ENCODE measurements around the gene DHX30.

DHX30 gene

DNA sequence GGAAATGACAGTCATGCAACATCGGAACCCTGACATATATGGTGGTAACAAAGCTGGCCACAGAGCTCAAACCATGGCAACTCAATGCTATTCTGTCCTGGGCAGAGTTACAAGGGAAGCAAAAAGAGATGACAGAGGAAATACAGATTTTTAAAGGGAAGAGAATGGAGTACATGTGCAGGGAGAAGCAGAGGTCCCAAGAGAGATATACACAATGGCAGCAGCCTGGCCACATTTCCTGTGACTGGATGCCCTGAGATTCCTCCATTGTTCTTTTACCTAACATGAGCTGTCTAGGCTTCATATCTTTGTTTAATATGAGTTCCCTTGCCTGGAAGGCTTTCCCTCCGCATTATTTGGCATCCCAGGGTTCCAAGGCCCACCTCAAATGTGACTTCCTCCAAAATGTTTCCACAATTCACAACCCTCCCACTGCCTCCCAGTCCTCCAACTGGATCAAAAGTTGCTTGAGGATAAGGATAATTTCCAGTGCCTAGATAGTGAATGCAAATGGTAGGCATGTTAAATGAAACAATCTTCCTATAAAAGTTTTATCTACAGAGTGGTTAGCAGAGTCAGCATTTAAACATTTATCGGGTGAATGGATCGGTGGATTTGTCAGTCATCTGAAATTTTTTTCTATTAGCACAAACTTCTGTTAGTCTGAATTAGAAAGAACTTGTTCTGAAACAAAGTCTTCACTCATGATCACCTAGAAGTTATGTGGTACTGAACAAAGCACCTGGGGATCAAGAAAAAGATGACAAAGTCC lies 86.2 kb downstream of the DHX30 start:
- Histone ChIP-seq H3K36me3 (ENCODE audit: insufficient read depth, insufficient read length, low read length) (peaks cover 62% of the 10 kb centered on the region), H3K27me3 (ENCODE audit: insufficient read depth, insufficient read length) (no peaks in the 10 kb centered on the region), H3K4me1 (ENCODE audit: insufficient read depth, insufficient read length) (peaks cover 15% of the 10 kb centered on the region), H3K4me3 (ENCODE audit: insufficient read length, low read depth) (no peak overlapping the region), H3K9ac (ENCODE audit: insufficient read length, low read depth) (no peak overlapping the region), H3K9me3 (ENCODE audit: insufficient read depth, low read length) (peaks cover 8% of the 10 kb centered on the region; the same call in 1 of the 2 replicates)
- TF ChIP-seq ZNF274 (IDR thresholded peaks at IDR 0.05; ENCODE audit: low read depth, low read length): no peak
- no peak for TF ChIP-seq YY1 (IDR thresholded peaks at IDR 0.05; ENCODE audit: insufficient read depth, insufficient read length)
- TF ChIP-seq SUZ12 (IDR thresholded peaks at IDR 0.05; ENCODE audit: extremely low read depth, insufficient read depth, insufficient read length): no peak
- DNase-seq (ENCODE audit: low read depth, low spot score): no peak

DNA sequence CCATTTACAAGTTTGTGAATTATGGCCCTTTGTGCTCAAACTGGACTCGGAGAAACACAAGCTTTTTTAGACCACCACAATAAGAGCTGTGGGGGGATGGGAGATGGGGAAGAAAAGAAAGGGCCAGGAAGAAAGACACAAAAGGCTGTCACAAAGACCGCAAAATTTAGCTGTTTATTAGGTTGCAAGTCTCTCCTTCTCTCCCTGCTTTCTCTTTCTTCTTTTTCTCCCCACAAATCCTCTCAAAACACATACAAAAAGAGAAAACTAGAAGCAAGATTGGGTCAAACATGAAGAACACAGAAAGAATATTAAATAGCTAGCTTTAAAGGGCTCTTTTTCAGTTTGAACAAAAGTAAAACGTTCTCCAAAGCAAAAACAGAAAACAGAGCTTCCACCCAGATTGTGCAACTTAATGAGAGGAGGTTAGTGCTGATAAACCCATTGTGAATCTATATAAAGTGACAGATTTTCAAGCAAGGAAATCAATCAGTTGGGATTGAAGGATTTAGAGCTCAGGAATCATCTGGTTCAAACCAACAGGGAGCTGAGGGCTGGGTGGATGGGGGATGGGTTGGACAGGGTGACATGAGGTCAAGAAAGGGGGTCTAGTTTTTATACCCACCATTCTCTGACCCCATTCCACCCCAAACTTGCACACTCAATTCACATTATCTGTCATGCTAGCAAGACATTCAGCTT lies 87.3 kb downstream of the DHX30 start:
- no peak overlapping the region for H3K4me3 ChIP-seq (ENCODE audit: insufficient read length, low read depth)
- no peak for DNase-seq (ENCODE audit: low read depth, low spot score)
- peak overlapping the region; percentile 22 for H3K9ac ChIP-seq (ENCODE audit: insufficient read length, low read depth)
- H3K36me3 ChIP-seq (ENCODE audit: insufficient read depth, insufficient read length, low read length): peaks cover 57% of the 10 kb centered on the region
- H3K27me3 ChIP-seq (ENCODE audit: insufficient read depth, insufficient read length): no peaks in the 10 kb centered on the region
- peaks cover 8% of the 10 kb centered on the region; the same call in 1 of the 2 replicates for H3K9me3 ChIP-seq (ENCODE audit: insufficient read depth, low read length)
- TF ChIP-seq ZNF274 (IDR thresholded peaks at IDR 0.05; ENCODE audit: low read depth, low read length): no peak
- no peak for TF ChIP-seq SUZ12 (IDR thresholded peaks at IDR 0.05; ENCODE audit: extremely low read depth, insufficient read depth, insufficient read length)
- no peak for TF ChIP-seq YY1 (IDR thresholded peaks at IDR 0.05; ENCODE audit: insufficient read depth, insufficient read length)
- H3K4me1 ChIP-seq (ENCODE audit: insufficient read depth, insufficient read length): peaks cover 15% of the 10 kb centered on the region

DNA sequence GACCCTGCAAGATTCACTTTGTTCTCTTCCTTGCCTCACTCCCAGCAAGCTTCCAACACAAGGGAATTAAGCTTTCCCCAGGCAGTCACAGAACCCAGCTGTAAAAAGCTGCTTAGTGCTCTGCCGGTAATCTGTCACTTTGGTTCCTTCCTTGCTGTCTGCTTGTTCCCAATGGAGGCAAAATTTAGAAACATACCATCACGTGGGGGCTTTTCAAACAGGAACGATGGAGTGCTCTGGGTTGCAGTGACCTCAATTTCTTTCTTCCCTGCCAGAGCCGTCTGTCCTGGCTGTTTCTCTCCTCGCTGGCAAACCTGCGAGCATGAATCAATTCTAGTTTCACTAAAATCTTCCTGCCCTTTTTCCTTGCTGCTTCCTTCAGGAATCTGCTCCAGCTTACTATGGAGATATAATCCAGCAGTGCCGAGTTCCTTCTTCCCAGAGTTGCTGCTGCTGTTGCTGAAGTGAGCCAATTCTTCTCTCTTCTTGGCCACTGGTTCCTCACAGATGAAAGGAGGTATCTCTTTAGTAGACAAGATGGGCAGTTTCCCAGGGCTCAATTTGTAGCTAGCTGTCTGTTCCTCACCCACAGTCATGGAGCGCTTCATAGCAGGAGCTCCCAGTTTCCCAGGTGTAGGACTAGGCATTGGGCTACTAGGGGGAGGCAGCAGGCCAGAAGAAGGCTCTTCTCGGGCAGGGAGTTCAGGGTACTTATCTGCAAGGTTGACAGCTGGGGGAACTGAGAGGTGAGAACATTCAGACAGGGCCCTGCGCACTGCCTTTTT lies 88.1 kb downstream of the DHX30 start:
- no peak for DNase-seq (ENCODE audit: low read depth, low spot score)
- H3K36me3 ChIP-seq (ENCODE audit: insufficient read depth, insufficient read length, low read length): peaks cover 65% of the 10 kb centered on the region
- peaks cover 8% of the 10 kb centered on the region; the same call in 1 of the 2 replicates for H3K9me3 ChIP-seq (ENCODE audit: insufficient read depth, low read length)
- H3K4me1 ChIP-seq (ENCODE audit: insufficient read depth, insufficient read length): peaks cover 15% of the 10 kb centered on the region
- H3K9ac ChIP-seq (ENCODE audit: insufficient read length, low read depth): peak overlapping the region; percentile 22
- no peak overlapping the region for H3K4me3 ChIP-seq (ENCODE audit: insufficient read length, low read depth)
- TF ChIP-seq ZNF274 (IDR thresholded peaks at IDR 0.05; ENCODE audit: low read depth, low read length): no peak
- TF ChIP-seq YY1 (IDR thresholded peaks at IDR 0.05; ENCODE audit: insufficient read depth, insufficient read length): no peak
- TF ChIP-seq SUZ12 (IDR thresholded peaks at IDR 0.05; ENCODE audit: extremely low read depth, insufficient read depth, insufficient read length): no peak
- no peaks in the 10 kb centered on the region for H3K27me3 ChIP-seq (ENCODE audit: insufficient read depth, insufficient read length)

DNA sequence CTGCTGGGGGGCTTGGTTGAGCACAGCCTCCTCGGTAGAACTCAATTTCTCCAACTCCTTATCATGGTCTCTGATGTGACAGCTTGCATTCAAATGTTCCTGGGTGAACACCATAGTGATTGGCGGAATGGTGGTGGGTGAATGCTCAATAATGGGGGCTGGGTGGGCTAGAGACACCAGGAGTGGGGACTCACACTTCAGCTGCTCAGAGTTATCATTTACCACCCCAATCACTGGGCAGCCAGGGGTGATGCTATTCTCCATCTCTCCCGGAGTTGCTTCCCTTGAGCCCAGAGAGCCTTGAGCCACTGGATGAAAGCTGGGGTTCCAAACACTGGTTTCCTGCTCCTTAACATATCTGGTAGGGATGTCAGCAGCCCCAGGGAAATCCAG lies 88.7 kb downstream of the DHX30 start:
- peaks cover 68% of the 10 kb centered on the region for H3K36me3 ChIP-seq (ENCODE audit: insufficient read depth, insufficient read length, low read length)
- no peak for DNase-seq (ENCODE audit: low read depth, low spot score)

DNA sequence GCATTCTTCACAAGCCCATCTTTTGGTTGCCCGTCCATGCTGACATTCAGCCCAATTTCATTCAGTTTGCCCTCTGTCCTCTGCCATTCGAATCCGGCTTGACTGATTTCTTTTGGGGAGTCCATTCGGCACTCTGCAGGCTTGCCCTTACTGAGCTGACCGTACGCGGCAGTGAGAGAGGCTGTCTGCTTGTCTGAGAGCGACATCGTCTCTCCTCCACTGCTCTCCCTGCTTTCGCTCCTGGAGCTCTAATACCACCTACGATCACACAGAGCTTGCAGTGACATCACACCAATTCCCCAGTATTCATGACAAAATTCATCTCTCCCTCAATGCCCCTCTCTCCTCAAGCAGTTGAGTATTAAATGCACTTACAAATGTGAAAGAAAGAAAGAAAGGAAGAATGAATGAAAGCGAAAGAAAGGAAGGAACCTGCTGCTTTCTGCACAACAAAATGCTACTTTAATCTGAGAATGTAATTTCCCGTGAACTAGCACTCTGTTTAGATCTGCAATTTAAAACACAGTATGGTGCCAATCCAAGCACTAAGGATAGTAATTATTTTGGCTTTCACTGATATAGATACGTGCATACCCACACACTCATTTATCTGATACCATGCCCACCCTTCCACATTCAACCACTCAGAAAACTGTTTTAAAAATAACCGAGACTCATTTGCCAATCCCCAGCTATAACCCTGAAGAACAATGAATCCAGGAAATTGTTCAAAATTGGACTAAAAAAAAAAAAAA lies 89.5 kb downstream of the DHX30 start:
- peaks cover 15% of the 10 kb centered on the region for H3K4me1 ChIP-seq (ENCODE audit: insufficient read depth, insufficient read length)
- TF ChIP-seq YY1 (IDR thresholded peaks at IDR 0.05; ENCODE audit: insufficient read depth, insufficient read length) (no peak), SUZ12 (IDR thresholded peaks at IDR 0.05; ENCODE audit: extremely low read depth, insufficient read depth, insufficient read length) (no peak), ZNF274 (IDR thresholded peaks at IDR 0.05; ENCODE audit: low read depth, low read length) (no peak)

More for the DNA sequence above, 88.7 kb downstream of the DHX30 start:
- TF ChIP-seq YY1 (IDR thresholded peaks at IDR 0.05; ENCODE audit: insufficient read depth, insufficient read length): no peak
- TF ChIP-seq SUZ12 (IDR thresholded peaks at IDR 0.05; ENCODE audit: extremely low read depth, insufficient read depth, insufficient read length): no peak
- TF ChIP-seq ZNF274 (IDR thresholded peaks at IDR 0.05; ENCODE audit: low read depth, low read length): no peak
- peaks cover 15% of the 10 kb centered on the region for H3K4me1 ChIP-seq (ENCODE audit: insufficient read depth, insufficient read length)
- no peak overlapping the region for H3K4me3 ChIP-seq (ENCODE audit: insufficient read length, low read depth)
- H3K9me3 ChIP-seq (ENCODE audit: insufficient read depth, low read length): peaks cover 8% of the 10 kb centered on the region; the same call in 1 of the 2 replicates
- H3K9ac ChIP-seq (ENCODE audit: insufficient read length, low read depth): no peak overlapping the region
- no peaks in the 10 kb centered on the region for H3K27me3 ChIP-seq (ENCODE audit: insufficient read depth, insufficient read length)

DNA sequence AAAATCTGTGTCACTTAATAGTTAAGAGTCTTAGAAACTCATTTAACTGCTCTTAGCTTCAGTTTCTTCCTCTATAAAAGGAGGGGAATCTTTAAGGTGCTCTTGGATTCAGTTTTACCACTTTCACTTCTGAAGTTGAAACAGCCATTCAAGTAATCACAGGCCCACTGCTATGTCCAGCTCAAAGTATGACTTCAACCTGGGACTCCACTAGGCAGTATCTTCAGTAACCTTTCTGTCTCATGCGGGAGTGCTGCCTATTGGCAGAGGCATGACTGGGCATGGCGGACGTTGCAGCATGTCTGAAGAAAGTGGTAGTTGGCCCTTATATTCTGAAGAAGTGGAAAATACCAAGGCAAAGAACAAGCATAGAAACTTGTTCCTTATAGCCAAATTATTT lies 92.3 kb downstream of the DHX30 start:
- Histone ChIP-seq H3K4me1 (ENCODE audit: insufficient read depth, insufficient read length) (peaks cover 15% of the 10 kb centered on the region), H3K9ac (ENCODE audit: insufficient read length, low read depth) (no peak overlapping the region), H3K36me3 (ENCODE audit: insufficient read depth, insufficient read length, low read length) (peaks cover 74% of the 10 kb centered on the region), H3K27me3 (ENCODE audit: insufficient read depth, insufficient read length) (no peaks in the 10 kb centered on the region), H3K4me3 (ENCODE audit: insufficient read length, low read depth) (no peak overlapping the region), H3K9me3 (ENCODE audit: insufficient read depth, low read length) (no peaks in the 10 kb centered on the region)
- DNase-seq (ENCODE audit: low read depth, low spot score): no peak
- TF ChIP-seq ZNF274 (IDR thresholded peaks at IDR 0.05; ENCODE audit: low read depth, low read length): no peak
- no peak for TF ChIP-seq SUZ12 (IDR thresholded peaks at IDR 0.05; ENCODE audit: extremely low read depth, insufficient read depth, insufficient read length)
- no peak for TF ChIP-seq YY1 (IDR thresholded peaks at IDR 0.05; ENCODE audit: insufficient read depth, insufficient read length)

More for the DNA sequence above, 89.5 kb downstream of the DHX30 start:
- Histone ChIP-seq H3K9ac (ENCODE audit: insufficient read length, low read depth) (no peak overlapping the region), H3K27me3 (ENCODE audit: insufficient read depth, insufficient read length) (no peaks in the 10 kb centered on the region), H3K36me3 (ENCODE audit: insufficient read depth, insufficient read length, low read length) (peaks cover 74% of the 10 kb centered on the region), H3K9me3 (ENCODE audit: insufficient read depth, low read length) (peaks cover 8% of the 10 kb centered on the region; the same call in 1 of the 2 replicates), H3K4me3 (ENCODE audit: insufficient read length, low read depth) (no peak overlapping the region)
- no peak for DNase-seq (ENCODE audit: low read depth, low spot score)
